Neuronal stem cell (in vitro differentiated cells): ENCODE results near the gene HABP4.

ENCODE experiments used
- DNase-seq: peaks from one replicate; pipeline ENCODE4 v3.0.0-alpha.2; 2013; ENCODE audit warnings: low spot score
- H2AFZ ChIP-seq: one replicate; pipeline ENCODE4 v1.6.1; 2013; ENCODE audit warnings: mild to moderate bottlenecking, low read length, inconsistent platforms
- H2AK5ac ChIP-seq: 2 replicates; pipeline ENCODE4 v1.6.1; 2013; ENCODE audit warnings: low read depth, mild to moderate bottlenecking, inconsistent platforms, low read length, moderate library complexity, mixed read lengths
- H2BK120ac ChIP-seq: 2 replicates; pipeline ENCODE4 v1.6.1; 2013; ENCODE audit warnings: low read depth, mild to moderate bottlenecking, inconsistent platforms, low read length, moderate library complexity, mixed read lengths
- H2BK12ac ChIP-seq: one replicate; pipeline ENCODE4 v1.6.1; 2013; ENCODE audit warnings: low read length, inconsistent platforms
- H2BK15ac ChIP-seq: 2 replicates; pipeline ENCODE4 v1.6.1; 2013; ENCODE audit warnings: mild to moderate bottlenecking, low read length, inconsistent platforms, mixed read lengths
- H2BK5ac ChIP-seq: one replicate; pipeline ENCODE4 v1.6.1; 2013; ENCODE audit warnings: inconsistent platforms, mild to moderate bottlenecking, low read length, moderate library complexity
- H3K14ac ChIP-seq: one replicate; pipeline ENCODE4 v1.6.1; 2013; ENCODE audit warnings: low read length, inconsistent platforms
- H3K18ac ChIP-seq: 2 replicates; pipeline ENCODE4 v1.6.1; 2013; ENCODE audit warnings: low read length, inconsistent platforms
- H3K23ac ChIP-seq: 2 replicates; pipeline ENCODE4 v1.6.1; 2013; ENCODE audit warnings: low read depth, mild to moderate bottlenecking, mixed read lengths, low read length, inconsistent platforms; ENCODE audit not compliant: poor library complexity
- H3K27ac ChIP-seq: replicated peaks from 3 replicates; pipeline ENCODE4 v1.5.1; 2013; ENCODE audit warnings: low read length, inconsistent platforms
- H3K27me3 ChIP-seq, 3 experiments: 2 replicates each; pipeline ENCODE4 v1.6.1; 2013; ENCODE audit warnings: low read length in 3 of 3, mild to moderate bottlenecking in 2 of 3, inconsistent platforms in 1 of 3, low read depth in 1 of 3, mixed read lengths in 1 of 3, moderate library complexity in 1 of 3; ENCODE audit not compliant: control insufficient read depth in 3 of 3, insufficient read depth in 3 of 3
- H3K36me3 ChIP-seq, 2 donors: replicated peaks in 1 of 2; 2 replicates each; pipeline ENCODE4 v1.6.1; 2013; ENCODE audit warnings: low read length in 2 of 2; ENCODE audit not compliant: control insufficient read depth in 2 of 2, insufficient read depth in 2 of 2
- H3K4ac ChIP-seq: 2 replicates; pipeline ENCODE4 v1.6.1; 2013; ENCODE audit warnings: inconsistent platforms, mild to moderate bottlenecking, low read length, moderate library complexity
- H3K4me1 ChIP-seq, 2 donors: 1 replicate in 1 of 2; 2 replicates in 1 of 2; pipeline ENCODE4 v1.6.1; 2013; ENCODE audit warnings: low read length in 2 of 2, low read depth in 1 of 2; ENCODE audit not compliant: control insufficient read depth in 2 of 2, insufficient read depth in 1 of 2
- H3K4me2 ChIP-seq: one replicate; pipeline ENCODE4 v1.6.1; 2013; ENCODE audit warnings: mild to moderate bottlenecking, low read length, inconsistent platforms; ENCODE audit not compliant: insufficient read depth, poor library complexity, severe bottlenecking
- H3K4me3 ChIP-seq, 2 donors: 2 replicates each; pipeline ENCODE4 v1.5.1; 2013; ENCODE audit warnings: low read length in 2 of 2, mild to moderate bottlenecking in 2 of 2, inconsistent platforms in 1 of 2, moderate library complexity in 1 of 2
- H3K79me1 ChIP-seq: one replicate; pipeline ENCODE4 v1.6.1; 2013; ENCODE audit warnings: low read depth, mild to moderate bottlenecking, inconsistent platforms, low read length, moderate library complexity
- H3K9ac ChIP-seq: one replicate; pipeline ENCODE4 v1.6.1; 2013; ENCODE audit warnings: mild to moderate bottlenecking, low read depth, low read length, inconsistent platforms; ENCODE audit not compliant: poor library complexity
- H3K9me3 ChIP-seq, 2 donors: replicated peaks in 1 of 2; 2 replicates each; pipeline versions ENCODE3 to v1.6.1; 2013; ENCODE audit warnings: low read length in 2 of 2, mild to moderate bottlenecking in 2 of 2, inconsistent platforms in 1 of 2, low read depth in 1 of 2, mixed read lengths in 1 of 2, moderate library complexity in 1 of 2; ENCODE audit not compliant: control insufficient read depth in 2 of 2, insufficient read depth in 1 of 2
- H4K8ac ChIP-seq: one replicate; pipeline ENCODE4 v1.6.1; 2013; ENCODE audit warnings: low read depth, mild to moderate bottlenecking, inconsistent platforms, low read length, moderate library complexity
- H4K91ac ChIP-seq: one replicate; pipeline ENCODE4 v1.6.1; 2013; ENCODE audit warnings: low read length, low read depth, mild to moderate bottlenecking, inconsistent platforms; ENCODE audit not compliant: poor library complexity
- WGBS, 2 donors: extraction: QIAGEN DNeasy Blood & Tissue Kit; methylation state at CpG; one replicate each; pipeline ENCODE4 v1.1.7; 2013; ENCODE audit warnings: missing lambda C conversion rate in 2 of 2, mixed read lengths in 1 of 2; ENCODE audit not compliant: insufficient read length in 2 of 2, insufficient replicate concordance in 1 of 2; ENCODE audit errors: extremely low coverage in 2 of 2; 5-methylcytosine and 5-hydroxymethylcytosine counted together

The HABP4 gene

GRCh38 chr9:96497117-96497399, 47.1 kb downstream of the HABP4 start:
- peaks cover 3 to 20% of the 10 kb centered on the region in 2 donors for H3K36me3 ChIP-seq
- no peak overlapping the region for H3K23ac ChIP-seq
- no peak overlapping the region for H2AFZ ChIP-seq
- H2BK15ac ChIP-seq = no peak overlapping the region
- no peak overlapping the region for H2BK5ac ChIP-seq
- H4K91ac ChIP-seq = peak overlapping the region; percentile 57
- H3K27me3 ChIP-seq = no peaks in the 10 kb centered on the region
- no peaks in the 10 kb centered on the region for H3K79me1 ChIP-seq
- H3K18ac ChIP-seq = peak overlapping the region; percentile 15
- H3K4me1 ChIP-seq = peaks cover 6 to 19% of the 10 kb centered on the region in 2 donors
- H2BK12ac ChIP-seq = no peak overlapping the region
- no CpG with 5 or more reads among the region's 17 CpGs for WGBS, 2 donors
- peaks cover 0 to 1% of the 10 kb centered on the region in 2 donors for H3K9me3 ChIP-seq
- H3K27ac ChIP-seq = no peak overlapping the region
- no peak overlapping the region for H3K4me3 ChIP-seq
- no peak overlapping the region for H2AK5ac ChIP-seq
- no peak overlapping the region for H3K4ac ChIP-seq
- no peak for DNase-seq
- H2BK120ac ChIP-seq = no peak overlapping the region
- H4K8ac ChIP-seq = no peak overlapping the region
- no peak overlapping the region for H3K9ac ChIP-seq
- H3K4me2 ChIP-seq = no peak overlapping the region
- H3K14ac ChIP-seq = no peak overlapping the region

GRCh38 chr9:96498796-96499195, 48.8 kb downstream of the HABP4 start:
- no CpG with 5 or more reads among the region's 7 CpGs for WGBS, 2 donors
- Histone ChIP-seq H3K14ac (no peak overlapping the region), H3K9me3 (peaks cover 0 to 1% of the 10 kb centered on the region in 2 donors), H2BK15ac (no peak overlapping the region), H2AK5ac (no peak overlapping the region), H3K27ac (no peak overlapping the region), H2BK5ac (peak overlapping the region; percentile 84), H3K4me1 (peaks cover 6 to 21% of the 10 kb centered on the region in 2 donors), H4K91ac (no peak overlapping the region), H3K36me3 (peaks cover 3 to 14% of the 10 kb centered on the region in 2 donors), H3K18ac (no peak overlapping the region), H3K27me3 (no peaks in the 10 kb centered on the region), H2BK120ac (no peak overlapping the region), H3K9ac (no peak overlapping the region), H3K4me2 (no peak overlapping the region), H3K23ac (no peak overlapping the region), H2AFZ (no peak overlapping the region), H2BK12ac (no peak overlapping the region), H3K4me3 (no peak overlapping the region), H3K79me1 (no peaks in the 10 kb centered on the region), H4K8ac (no peak overlapping the region), H3K4ac (no peak overlapping the region)
- DNase-seq = no peak

- Histone ChIP-seq H3K23ac (no peak overlapping the region), H3K14ac (no peak overlapping the region), H3K4me2 (no peak overlapping the region), H3K9me3 (peaks cover 0 to 1% of the 10 kb centered on the region in 2 donors), H2BK120ac (no peak overlapping the region), H3K36me3 (peaks cover 5 to 18% of the 10 kb centered on the region in 2 donors), H3K27me3 (no peaks in the 10 kb centered on the region), H3K4me3 (no peak overlapping the region), H3K4ac (no peak overlapping the region), H2AK5ac (no peak overlapping the region), H3K79me1 (no peaks in the 10 kb centered on the region), H3K27ac (no peak overlapping the region), H4K8ac (no peak overlapping the region), H2BK5ac (peak overlapping the region; percentile 84), H3K9ac (no peak overlapping the region), H3K18ac (peak overlapping the region; percentile 13), H2BK12ac (no peak overlapping the region), H4K91ac (no peak overlapping the region), H3K4me1 (peaks cover 6 to 17% of the 10 kb centered on the region in 2 donors), H2BK15ac (no peak overlapping the region), H2AFZ (no peak overlapping the region)
- WGBS, 2 donors = no CpG with 5 or more reads among the region's 7 CpGs
- no peak for DNase-seq
Observed at GRCh38 chr9:96499257-96499656, 49.3 kb downstream of the HABP4 start.

GRCh38 chr9:96500696-96501632, 51.0 kb downstream of the HABP4 start:
- no peaks in the 10 kb centered on the region for H3K79me1 ChIP-seq
- WGBS, 2 donors = no CpG with 5 or more reads among the region's 14 CpGs
- H3K18ac ChIP-seq = peak overlapping the region; percentile 29
- no peak overlapping the region for H3K27ac ChIP-seq
- DNase-seq = no peak
- no peak overlapping the region for H2BK120ac ChIP-seq
- no peak overlapping the region for H4K8ac ChIP-seq
- peaks cover 0 to under 1% of the 10 kb centered on the region in 2 donors for H3K9me3 ChIP-seq
- H3K36me3 ChIP-seq = peaks cover 3 to 20% of the 10 kb centered on the region in 2 donors
- H3K4ac ChIP-seq = no peak overlapping the region
- H3K27me3 ChIP-seq = no peaks in the 10 kb centered on the region
- no peak overlapping the region for H2AFZ ChIP-seq
- no peak overlapping the region for H3K9ac ChIP-seq
- no peak overlapping the region for H2AK5ac ChIP-seq
- no peak overlapping the region for H3K14ac ChIP-seq
- H3K23ac ChIP-seq = no peak overlapping the region
- H4K91ac ChIP-seq = no peak overlapping the region
- H3K4me2 ChIP-seq = no peak overlapping the region
- peaks cover 6 to 17% of the 10 kb centered on the region in 2 donors for H3K4me1 ChIP-seq
- no peak overlapping the region for H2BK15ac ChIP-seq
- no peak overlapping the region for H2BK12ac ChIP-seq
- no peak overlapping the region for H2BK5ac ChIP-seq
- H3K4me3 ChIP-seq = no peak overlapping the region
